IPS DF 19.7 (cell line): ENCODE results near the gene CTH.
"Not testable (repeated sequence)": the region's sequence is repeated elsewhere in the genome, so short reads cannot be mapped to it uniquely, and the experiment has no call there.

Experiments used
- DNase-seq: peaks from one replicate; pipeline ENCODE4 v3.0.0-alpha.2; 2013; ENCODE audit warnings: low read depth, low spot score

Gene CTH

DNA sequence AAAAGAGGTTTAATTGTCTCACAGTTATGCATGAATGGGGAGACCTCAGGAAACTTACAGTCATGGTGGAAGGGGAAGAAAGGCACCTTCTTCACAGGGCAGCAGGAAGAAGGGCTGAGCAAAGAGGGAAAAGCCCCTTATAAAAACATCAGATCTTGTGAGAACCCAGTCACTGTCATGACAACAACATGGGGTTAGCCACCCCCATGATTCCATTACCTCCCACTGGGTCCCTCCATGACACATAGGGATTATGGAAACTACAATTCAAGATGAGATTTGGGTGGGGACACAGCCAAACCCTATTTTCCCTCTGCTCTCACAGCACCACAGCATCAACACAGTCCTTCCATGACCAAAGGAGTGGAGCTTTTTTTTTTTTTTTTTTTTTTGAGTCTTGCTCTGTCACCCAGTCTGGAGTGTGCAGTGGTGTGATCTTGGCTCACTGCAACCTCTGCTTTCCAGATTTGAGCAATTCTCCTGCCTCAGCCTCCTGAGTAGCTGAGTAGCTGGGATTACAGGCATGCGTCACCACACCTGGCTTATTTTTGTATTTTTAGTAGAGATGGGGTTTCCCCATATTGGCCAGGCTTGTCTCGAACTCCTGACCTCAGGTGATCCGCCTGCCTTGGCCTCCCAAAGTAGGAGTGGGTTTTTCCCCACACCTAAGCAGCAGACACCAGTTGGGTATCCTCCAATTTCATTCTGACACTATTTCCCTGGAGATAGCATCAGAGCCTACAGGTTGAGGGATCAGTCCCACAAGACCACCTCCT lies 41.3 kb downstream of the CTH start:
- DNase-seq, result not testable (repeated sequence)

DNA sequence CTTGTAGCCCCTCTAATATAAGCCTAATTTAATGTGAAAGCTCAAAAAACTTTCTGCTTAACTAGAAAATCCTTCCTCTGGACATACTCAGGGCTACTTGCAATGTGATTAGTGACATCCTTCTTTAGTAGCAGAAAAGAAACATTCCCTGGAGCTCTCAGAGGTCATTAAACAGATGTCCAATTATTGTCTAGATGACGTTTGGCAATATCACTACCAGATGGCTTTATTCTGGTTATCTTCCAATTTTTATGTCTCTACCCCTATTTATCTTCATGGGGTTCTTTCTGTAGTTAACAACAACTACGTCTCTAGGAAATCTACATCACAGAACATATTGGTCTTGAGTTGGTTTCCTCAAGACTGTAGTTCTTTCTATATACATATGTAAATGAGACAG lies 44.2 kb downstream of the CTH start:
- DNase-seq, result no peak

DNA sequence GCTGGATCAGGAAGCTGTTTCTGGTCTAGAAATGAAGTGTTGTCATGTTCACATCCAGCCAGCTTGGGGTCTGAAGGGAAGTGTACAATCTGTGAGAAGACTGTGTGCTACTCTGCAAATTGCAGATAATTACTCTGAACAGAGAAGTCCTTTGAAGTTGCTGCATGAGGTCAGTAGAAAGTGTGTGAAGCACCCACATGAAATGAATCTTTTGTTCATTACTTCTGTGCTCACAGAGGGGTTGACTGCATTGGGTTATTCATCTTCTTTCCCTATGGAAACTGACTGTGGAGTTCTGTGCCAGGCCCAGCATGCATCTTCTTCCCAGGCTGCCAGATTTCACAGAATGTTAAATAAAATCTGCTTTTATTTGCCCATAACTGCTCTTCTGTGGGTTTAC lies 47.1 kb downstream of the CTH start:
- no peak for DNase-seq

DNA sequence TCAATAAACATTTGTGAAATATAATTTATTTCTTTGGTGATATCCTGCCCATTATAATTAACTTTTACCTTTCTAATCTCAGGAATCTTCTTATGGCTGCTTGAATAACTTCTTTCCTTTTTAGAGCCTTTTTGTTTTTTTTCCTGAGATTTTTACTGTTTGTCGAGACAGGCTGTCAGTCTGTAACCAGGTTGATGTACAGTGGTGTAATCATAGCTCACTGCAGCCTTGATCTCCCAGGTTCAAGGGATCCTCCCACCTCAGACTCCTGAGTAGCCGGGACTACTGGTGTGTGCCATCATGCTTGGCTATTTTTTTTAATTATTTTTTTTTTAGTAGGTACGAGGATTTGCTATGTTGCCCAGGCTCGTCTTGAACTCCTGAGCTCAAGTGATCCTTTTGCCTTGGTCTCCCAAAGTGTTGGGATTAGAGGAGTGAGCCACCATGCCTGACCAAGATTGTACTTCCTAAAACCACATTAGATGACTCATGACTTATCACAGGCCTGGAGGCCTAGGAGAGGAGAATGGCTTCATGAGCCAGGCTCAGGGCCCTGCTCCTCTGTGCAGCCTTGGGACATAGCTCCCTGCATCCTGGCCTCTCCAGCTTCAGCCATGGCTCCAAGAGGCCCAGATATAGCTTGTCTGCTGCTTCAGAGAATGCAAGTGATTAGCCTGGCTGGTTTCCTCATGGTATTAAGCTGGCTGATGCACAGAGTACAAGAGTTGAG lies 48.6 kb downstream of the CTH start:
- DNase-seq, result no peak

DNA sequence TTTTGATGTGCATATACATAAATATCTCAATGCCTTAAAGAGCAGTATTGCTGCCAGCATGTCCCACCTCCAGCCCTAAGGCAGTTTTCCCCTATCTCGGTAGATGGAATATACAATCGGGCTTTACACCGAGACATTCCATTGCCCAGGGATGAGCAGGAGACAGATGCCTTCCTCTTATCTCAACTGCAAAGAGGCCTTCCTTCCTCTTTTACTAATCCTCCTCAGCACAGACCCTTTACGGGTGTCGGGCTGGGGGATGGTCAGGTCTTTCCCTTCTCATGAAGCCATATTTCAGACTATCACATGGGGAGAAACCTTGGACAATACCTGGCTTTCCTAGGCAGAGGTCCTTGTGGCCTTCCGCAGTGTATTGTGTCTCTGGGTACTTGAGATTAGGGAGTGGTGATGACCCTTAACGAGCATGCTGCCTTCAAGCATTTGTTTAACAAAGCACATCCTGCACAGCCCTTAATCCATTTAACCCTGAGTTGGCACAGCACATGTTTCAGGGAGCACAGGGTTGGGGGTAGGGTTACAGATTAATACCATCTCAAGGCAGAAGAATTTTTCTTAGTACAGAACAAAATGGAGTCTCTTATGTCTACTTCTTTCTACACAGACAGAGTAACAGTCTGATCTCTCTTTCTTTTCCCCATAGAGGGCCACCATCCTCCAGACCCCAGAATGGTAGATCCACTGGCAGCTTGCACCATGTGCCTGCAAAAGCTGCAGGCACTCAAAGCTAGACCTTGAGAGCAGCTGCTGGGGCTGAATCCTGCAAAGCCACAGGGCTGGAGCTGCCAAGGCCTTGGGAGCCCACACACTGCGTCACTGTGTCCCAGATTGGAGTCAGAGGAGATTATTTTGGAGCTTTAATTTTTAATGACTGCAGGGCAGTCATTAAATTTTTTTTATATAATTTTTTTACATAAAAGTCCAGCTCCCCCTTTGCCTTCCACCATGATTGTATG lies 50.0 kb downstream of the CTH start:
- not testable (repeated sequence) for DNase-seq

DNA sequence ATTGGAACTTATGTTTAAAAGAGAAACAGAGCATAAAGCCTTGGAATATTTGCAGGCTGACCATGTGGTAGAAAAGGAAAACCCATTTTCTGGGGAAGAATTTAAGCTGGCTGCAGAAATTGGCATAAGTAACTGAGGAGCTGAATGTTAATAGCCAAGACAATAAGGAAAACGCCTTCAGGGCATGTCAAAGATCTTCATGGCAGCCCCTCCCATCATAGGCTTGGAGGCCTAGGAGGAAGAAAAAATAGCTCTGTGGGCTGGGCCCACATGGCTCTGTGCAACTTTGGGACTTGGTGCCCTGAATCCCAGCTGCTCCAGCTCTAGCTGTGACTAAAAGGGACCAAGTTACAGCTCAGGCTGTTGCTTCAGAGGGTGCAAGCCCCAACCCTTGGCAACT lies 51.5 kb downstream of the CTH start:
- DNase-seq, result no peak

DNA sequence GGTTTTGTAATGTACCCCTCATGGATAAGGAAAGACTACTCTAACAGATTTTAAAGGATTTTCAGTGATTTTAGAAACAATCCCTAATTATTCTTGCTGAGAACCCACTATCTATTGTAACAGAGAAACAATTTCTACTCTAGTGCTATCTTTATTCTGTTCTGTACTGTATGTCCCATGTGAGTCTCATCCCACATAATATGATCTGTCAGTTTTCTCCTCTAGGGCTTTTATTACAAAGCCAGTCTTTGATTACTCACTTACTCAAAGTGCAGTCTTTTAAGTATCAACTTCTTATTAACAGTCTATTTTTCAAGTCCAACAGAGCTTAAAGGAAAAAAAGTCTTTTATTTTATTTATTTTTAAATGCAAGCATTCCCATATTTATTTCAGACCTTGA lies 54.8 kb downstream of the CTH start:
- no peak for DNase-seq

DNA sequence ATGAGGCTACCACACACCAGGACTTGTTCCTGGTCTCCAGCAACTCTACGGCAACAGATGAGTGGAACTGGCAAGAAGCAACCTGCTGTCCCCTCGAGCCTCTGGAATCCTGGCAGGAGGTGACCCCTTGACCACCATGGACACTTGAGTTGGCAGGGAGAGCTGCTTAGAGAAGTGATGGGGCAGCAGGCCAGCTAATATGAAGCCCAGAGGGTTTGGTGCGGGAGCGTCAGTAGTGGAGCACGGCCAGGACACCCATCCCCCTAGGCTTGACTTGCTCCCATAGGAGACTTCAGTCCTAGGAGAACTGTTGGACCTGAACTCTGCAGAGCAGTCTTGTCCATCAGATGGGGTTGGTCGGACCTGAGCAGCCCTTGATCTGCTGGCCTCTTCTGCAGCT lies 56.5 kb downstream of the CTH start:
- DNase-seq, result no peak

DNA sequence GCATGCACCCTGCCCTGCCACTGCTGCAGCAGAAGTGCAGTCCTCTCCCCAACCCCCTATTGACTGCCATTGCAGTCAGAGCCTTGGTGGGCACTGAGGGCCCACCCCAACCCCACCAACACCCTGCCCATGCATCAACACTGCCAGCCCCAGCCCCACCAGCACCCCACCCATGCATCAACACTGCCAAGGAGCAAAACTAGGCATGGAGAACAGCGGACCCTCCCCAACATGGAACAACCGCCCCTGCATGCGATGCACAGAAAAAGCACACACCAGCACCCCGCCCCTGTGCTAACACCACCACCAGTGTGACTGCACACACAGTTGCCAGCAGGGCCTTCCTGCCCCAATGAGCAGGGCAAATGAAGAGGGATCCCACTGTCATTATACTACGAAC lies 57.1 kb downstream of the CTH start:
- DNase-seq, result no peak

DNA sequence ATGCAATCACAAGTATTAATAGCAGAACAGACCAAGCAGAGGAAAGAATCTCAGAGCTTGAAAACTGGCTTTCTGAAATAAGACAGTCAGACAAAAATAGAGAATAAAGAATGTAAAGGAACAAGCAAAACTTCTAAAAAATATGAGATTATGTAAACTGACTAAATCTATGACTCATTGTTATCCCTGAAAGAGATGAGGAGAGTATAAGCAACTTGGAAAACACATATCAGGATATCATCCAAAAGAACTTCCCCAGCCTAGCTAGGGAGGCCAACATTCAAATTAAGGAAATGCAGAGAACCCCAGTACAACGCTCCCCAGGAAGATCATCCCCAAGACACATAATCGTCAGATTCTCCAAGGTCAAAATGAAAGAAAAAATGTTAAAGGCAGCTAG lies 58.1 kb downstream of the CTH start:
- not testable (repeated sequence) for DNase-seq

DNA sequence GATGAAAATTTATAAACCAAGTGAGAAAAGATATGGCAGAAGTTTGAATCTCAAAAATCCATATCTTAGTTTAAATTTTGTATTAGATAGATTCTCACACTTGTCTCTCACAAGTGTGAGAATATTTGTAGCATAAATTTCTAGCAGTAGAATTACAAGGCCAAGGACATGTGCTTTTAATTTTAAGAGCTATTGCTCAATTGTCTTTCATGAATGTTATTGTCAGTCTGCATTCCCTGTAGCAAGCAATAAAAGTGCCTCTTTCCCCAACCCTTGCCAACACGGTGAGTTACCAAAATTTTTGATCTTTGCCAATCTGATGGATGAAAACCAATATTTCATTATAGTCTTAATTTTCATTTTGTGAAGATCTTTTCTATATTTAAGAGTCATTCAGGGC lies 64.0 kb downstream of the CTH start:
- DNase-seq, result no peak

DNA sequence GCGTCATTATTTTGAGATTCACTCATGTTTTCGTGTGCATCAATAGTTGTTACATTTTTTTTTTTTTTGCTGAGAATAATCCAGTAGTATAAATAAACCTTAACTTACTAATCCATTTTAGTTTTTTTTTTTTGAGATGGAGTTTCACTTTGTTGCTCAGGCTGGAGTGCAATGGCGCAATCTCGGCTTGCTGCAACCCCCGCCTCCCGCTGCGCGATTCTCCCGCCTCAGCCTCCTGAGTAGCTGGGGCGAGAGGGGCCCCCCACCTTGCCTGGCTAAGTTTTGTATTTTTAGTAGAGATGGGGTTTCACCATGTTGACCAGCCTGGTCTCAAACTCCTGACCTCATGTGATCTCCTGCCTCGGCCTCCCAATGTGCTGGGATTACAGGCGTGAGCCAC lies 66.0 kb downstream of the CTH start:
- no peak for DNase-seq

DNA sequence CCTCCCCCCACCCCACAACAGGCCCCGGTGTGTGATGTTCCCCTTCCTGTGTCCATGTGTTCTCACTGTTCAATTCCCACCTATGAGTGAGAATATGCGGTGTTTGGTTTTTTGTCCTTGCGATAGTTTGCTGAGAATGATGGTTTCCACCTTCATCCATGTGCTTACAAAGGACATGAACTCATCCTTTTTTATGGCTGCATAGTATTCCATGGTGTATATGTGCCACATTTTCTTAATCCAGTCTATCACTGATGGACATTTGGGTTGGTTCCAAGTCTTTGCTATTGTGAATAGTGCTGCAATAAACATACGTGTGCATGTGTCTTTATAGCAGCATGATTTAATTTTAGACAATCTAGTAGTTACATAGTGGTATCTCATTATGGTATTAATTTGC lies 66.8 kb downstream of the CTH start:
- DNase-seq, result not testable (repeated sequence)

DNA sequence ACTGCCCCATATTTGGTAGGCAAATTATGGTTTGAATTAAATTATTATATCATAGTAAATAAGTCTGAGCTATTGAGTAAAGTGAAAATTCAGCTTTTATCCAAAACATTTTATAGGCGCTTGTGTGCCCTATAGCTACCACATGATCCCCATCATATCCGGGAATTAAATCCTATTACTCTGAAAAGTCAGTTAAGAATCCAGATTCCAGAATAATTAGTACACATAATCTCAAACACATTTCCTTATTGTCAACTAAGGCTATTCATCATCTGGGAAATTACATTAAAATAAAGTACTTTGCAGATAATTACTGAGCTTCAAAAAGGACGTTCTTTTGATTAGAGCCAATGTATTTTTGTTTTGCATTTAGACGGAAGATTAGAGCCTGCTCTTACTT lies 72.3 kb downstream of the CTH start:
- no peak for DNase-seq

DNA sequence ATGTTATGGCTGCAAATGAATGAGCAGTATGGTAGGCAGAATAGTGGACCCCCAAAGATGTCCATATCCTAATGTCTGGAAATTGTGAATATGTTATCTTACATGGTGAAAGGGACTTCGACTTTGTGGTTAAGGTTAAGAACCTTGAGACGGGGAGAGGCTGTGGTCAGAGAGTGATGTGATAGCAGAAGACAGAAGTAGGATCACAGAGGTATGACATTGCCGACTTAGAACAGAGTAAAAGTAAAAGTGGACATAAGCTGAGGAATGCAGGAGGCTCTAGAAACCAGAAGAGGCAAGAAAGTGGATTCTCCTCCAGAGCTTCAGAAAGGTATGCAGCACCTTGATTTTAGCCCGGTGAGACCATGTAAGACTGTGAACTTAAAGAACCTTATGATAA lies 74.6 kb downstream of the CTH start:
- no peak for DNase-seq

DNA sequence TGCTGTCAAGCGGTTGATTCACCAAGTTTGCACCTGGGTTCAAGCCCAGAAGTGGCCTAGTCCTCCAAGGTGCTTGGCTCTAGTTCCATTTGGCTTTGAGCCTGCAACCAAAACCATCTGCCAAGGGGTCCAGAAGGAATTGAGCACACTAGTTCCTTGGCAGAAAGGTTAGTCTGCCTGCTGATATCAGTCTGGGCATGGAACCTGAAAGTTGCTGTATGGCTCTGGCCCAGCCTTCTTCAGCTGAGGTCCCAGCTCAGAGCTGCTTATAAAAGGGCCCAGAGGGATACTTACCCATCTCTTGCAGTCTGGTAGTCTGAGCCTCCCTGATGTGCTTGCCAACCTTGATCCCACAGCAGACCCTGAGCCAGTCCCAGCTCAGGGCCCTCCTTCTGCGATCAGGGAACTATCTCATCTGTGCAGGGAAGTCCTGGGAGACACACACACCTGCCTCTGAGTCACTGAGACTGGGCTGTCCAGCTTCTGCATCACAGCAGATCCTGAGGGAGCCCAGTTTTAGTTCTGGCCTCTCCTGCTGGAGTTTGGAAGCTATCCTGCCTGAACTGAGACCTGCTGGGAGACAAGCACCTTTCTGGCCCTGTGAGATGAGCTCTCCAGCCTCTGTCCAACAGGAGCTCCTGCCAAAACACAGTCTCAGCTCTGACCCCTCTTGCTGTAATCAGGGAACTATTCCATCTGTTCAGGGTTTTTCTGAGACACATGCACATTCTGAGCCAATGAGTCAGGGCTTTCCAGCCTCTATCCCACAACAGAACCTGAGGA lies 75.8 kb downstream of the CTH start:
- no peak for DNase-seq

DNA sequence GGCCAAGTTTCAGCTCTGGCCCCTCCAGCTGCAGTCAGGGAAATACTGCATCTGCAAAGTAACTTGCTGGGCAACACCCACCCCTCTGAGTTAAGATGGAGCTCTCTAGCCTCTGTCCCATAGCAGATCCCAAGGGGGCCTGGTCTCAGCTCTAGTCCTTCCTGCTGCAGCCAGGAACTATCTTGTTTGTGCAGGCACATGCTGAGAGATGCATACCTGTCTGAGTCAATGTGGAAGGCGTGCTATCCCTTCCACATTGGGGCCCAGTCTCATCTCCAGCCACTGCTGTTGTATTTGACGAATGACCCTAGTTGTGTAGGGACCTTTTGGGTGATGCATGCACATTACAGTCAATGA lies 76.4 kb downstream of the CTH start:
- no peak for DNase-seq

DNA sequence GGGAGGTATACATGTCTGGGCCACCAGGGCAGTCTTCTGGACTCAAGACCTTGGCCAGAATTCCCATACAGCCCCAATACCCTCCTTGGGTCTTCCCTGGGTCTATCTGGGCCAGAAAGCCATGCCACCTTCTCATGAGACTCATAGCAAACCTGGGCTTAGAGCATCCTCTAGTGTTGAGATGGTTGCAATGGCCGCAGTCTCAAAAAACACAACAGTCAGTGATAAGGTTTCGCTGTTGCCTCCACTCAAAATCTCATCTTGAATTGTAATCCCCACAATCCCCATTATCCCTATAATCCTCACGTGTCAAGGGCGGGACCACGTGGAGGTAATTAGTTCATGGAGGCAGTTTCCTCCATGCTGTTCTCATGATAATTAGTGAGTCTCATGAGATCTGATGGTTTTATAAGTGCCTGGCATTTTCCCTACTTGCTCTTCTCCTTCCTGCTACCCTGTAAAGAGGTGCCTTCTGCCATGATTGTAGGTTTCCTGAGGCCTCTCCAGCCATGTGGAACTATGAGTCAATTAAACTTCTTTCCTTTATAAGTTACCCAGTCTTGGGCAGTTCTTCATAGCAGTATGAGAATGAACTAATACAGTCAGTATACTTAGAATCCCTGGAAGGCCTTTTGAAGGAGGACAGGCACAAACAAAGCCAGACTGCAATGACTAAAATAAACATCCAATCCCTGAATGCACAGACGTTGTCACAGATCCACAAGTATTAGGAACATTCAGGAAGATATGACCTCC lies 77.0 kb downstream of the CTH start:
- peak; percentile 54 for DNase-seq
